ENCODE data around the gene SEMA3F.

- TF ChIP-seq, protein P1, sequence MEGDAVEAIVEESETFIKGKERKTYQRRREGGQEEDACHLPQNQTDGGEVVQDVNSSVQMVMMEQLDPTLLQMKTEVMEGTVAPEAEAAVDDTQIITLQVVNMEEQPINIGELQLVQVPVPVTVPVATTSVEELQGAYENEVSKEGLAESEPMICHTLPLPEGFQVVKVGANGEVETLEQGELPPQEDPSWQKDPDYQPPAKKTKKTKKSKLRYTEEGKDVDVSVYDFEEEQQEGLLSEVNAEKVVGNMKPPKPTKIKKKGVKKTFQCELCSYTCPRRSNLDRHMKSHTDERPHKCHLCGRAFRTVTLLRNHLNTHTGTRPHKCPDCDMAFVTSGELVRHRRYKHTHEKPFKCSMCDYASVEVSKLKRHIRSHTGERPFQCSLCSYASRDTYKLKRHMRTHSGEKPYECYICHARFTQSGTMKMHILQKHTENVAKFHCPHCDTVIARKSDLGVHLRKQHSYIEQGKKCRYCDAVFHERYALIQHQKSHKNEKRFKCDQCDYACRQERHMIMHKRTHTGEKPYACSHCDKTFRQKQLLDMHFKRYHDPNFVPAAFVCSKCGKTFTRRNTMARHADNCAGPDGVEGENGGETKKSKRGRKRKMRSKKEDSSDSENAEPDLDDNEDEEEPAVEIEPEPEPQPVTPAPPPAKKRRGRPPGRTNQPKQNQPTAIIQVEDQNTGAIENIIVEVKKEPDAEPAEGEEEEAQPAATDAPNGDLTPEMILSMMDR (conservative IDR thresholded peaks at IDR 0.05): no peak
- no peak for TF ChIP-seq EZH2 (IDR thresholded peaks at IDR 0.05; ENCODE audit: low read depth)
These were observed 19.2 kb upstream of the SEMA3F start for GRCh38 chr3:50135964-50136363.

Measured in PC-9 (cell line).